ENCODE data around the gene LRRK1.

The LRRK1 gene

DNA sequence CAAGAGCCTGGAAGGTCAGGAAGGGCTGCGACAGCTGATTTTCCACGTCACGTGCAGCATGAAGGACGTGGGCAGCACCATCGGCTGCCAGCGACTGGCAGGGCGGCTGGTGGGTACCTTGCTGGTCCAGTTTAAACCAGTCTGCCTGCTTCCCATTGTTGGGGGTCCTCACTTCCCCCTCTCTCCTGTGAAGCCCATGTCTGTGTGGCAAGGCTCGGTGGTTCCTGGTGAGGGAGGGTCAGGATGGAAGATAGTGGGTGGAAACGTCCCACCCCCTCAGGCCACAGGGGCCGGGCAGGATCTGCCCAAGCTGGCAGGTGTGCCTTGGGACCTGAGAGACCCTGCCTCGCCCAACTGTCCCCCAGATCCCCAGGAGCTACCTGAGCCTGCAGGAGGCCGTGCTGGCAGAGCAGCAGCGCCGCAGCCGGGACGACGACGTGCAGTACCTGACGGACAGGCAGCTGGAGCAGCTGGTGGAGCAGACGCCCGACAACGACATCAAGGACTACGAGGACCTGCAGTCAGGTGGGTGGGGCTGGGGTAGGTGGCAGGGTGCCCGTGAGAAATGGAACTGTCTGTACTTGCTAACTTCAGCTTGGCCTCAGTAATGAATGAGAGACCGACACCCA lies 108.2 kb downstream of the LRRK1 start:
- DNase-seq, result no peak

DNA sequence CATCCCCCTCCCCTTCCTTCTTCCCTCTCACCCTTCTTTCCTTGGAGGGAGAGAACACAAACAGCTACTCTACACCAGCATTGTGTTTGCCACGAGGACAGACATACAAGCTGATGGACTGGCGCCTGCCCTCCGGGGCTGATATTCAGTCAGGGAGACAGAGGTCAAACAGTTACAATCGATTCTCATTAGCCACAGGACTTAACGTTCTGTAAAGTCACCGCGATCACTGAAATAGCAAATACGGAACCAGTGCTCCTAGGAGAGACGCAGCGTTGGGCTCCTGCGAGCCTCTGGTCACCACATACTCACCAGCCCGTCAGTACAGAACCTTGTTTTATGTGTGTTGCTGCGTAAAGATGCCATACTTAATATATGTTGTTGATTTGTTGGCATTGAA lies 108.8 kb downstream of the LRRK1 start:
- DNase-seq, result peak; percentile 66

DNA sequence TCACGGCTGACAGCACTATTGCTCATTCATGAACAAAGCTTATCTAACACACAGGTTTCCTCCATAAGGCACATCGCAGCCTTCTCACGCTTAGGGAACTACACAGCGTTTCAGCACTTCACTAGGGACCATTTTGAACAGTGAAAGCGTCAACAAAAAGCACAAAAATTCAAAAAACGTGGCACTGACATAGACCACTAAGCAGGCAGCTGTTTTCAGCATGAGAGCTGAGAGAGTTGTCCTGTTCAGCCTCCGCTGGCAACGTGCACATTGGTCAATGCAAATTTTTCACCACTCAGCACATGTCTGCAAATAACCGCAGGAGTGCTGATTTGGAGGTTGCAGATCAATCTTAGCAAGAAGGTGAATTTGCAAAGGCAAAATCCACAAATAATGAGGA lies 109.2 kb downstream of the LRRK1 start:
- DNase-seq, result no peak

GRCh38 chr15:101028772-101029438 lies 109.7 kb downstream of the LRRK1 start:
- no peak for DNase-seq

DNA sequence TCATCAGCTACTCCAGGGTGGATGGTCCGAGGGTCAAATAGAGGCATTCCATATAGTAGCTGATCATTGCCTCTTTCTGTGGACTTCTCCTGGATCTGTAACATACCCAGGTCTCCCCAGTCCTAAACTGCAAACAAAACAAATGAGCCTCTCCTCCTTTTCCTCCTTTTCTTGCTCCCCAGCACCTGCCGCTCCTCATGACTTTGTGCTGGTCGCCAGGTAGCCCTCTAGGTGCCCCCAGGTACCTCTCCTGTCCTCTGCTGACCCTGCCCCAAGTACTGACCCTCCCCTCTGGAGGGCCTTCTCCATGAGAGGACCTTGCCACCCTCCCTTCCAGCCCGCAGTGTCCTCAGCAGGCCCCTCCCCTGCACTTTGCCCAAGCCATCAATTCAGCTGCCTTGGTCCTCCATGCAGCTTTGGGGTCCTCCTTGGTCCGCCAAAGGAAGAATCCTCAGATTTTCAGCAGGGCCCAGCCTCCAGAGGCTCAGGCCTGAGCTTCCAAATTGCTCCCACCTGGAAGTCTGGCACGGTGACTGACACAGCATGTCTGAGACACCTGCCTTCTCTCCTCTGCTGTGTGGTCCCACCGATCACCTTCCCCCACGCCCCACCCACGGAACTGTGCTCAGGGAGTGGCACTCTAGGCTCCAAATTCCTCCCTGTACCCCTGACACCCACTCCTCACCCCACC lies 111.0 kb downstream of the LRRK1 start:
- DNase-seq, result no peak

GRCh38 chr15:101031213-101031612 lies 112.1 kb downstream of the LRRK1 start:
- no peak for DNase-seq

DNA sequence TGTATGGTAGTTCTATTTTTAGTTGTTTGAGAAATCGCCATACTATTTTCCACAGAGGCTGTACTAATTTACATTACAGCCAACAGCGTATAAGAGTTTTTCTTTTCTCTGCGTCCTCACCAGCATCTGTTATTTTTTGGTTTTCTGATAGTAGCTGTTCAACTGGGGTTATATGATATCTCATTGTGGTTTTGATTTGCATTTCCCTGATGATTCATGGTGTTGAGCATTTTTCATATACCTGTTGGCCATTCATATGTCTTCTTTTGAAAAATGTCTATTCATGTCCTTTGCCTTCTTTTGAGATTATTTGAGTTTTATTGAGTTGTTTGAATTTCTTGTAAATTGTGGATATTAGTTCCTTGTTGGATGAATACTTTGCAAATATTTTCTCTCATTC lies 114.6 kb downstream of the LRRK1 start:
- no peak for DNase-seq

- no peak for DNase-seq
Observed at GRCh38 chr15:101035611-101036010, 116.5 kb downstream of the LRRK1 start.

GRCh38 chr15:101036189-101036588 lies 117.0 kb downstream of the LRRK1 start:
- DNase-seq, result no peak

DNA sequence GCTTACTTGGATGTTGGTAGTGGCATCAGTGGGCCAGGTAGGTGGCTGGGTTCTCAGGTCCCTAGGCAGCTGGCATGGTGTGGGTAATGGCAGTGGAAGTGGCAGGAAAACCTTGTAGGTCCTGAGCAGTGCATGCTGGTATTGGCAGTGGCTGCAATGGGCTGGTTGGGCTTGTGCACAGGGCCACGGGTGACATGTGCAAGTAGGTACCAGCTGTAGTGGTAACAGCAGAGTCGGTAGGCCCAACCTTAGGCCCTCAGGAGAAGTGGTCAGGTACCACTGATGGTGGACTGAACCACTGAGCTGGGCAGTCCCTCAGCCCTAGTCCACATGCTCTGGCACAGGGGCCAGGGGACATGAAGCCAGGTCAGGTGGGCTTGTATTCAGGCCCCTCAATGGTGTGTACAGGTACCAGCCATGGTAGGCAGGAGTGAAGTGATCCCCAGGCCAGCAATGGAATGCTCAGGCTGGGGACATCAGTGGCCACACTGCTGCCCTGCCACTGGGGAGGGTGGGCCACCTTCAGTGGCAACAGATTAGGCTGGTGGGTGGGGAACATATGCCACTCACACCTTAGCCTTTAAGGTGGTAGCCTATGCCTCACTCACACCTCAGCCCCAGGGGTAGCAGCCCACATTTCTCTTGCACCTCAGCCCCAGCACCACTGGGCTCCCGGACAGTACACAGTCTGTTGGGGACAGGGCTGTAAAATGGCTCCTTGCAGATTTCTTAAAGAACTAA lies 118.1 kb downstream of the LRRK1 start:
- no peak for DNase-seq

- DNase-seq, result no peak
Observed at GRCh38 chr15:101038327-101039003, 119.3 kb downstream of the LRRK1 start.

GRCh38 chr15:101039461-101039860 lies 120.3 kb downstream of the LRRK1 start:
- no peak for DNase-seq

GRCh38 chr15:101042320-101042719 lies 123.2 kb downstream of the LRRK1 start:
- DNase-seq, result no peak

DNA sequence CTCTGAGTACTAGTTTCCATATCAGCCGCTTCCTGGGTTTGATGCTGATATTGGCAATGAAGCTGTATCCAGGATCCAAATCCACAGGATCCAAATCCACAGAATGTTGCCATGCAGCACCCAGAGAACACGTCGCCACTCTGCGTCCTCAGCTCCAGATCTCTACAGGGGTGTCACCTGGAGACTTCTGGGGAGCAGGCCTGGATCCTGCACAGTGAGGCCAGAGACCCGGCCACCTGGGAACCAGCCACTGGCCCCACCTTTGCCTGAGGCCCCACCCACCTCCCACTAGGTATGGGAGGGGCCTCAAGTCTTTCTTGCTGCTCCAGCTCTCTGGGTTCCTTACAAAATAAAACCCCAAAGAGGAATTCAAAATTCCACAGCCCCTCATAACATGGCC lies 123.9 kb downstream of the LRRK1 start:
- no peak for DNase-seq

DNA sequence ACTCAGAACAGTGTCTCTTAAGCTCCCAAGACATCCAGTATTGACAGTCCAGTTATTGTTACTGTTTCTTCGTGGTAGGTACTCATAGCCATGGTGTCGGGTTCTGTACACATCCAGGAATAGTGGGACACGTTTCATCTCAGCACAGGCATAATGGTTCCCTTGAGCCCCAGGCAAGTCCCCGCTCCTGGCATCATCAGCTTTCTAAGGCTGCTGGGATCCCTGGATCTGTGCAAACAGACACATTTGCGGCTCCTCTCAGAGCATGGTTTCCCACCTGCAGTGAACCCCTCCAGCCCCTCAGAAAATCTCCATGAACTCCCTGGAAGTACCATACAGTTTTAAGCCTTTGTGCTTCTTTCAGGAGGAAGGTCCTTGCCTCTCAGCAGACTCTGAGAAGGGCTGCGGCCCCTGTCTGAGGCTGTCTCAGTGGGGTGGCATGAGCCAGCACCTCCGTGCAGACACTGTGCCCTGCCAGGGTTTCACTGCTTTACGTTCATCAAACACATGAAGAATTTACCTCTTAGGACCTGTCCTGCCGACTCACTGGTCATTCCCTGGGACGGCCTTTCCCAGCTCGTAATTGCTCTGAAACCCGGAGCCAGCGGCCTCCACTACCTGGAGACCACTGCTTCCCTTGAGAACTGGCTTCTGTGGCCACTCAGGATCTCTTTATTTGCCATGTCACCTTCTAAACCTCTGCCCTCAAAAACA lies 124.9 kb downstream of the LRRK1 start:
- no peak for DNase-seq

- DNase-seq, result no peak
Observed at GRCh38 chr15:101044625-101045235, 125.6 kb downstream of the LRRK1 start.

GRCh38 chr15:101045236-101045646 lies 126.1 kb downstream of the LRRK1 start:
- DNase-seq, result no peak

GRCh38 chr15:101045835-101046691 lies 126.9 kb downstream of the LRRK1 start:
- DNase-seq, result no peak

DNA sequence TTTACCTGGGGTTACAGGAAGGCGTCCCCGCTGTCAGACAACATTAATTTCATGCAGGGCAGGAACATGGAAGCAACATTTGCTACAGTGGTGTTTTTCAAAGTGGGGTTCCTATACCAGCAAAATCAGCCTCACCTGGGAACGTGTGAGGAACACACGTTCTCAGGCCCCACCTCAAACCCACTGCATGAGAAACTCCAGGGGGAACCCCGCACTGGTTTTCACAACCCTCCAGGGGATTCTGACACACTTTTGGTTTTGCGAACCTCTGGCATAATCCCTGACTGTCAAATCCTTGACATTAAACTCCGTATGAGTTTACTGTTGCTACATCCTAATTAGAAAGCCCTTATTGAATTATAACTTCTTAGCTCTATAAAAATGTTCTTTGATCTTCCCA lies 127.7 kb downstream of the LRRK1 start:
- DNase-seq, result no peak

DNA sequence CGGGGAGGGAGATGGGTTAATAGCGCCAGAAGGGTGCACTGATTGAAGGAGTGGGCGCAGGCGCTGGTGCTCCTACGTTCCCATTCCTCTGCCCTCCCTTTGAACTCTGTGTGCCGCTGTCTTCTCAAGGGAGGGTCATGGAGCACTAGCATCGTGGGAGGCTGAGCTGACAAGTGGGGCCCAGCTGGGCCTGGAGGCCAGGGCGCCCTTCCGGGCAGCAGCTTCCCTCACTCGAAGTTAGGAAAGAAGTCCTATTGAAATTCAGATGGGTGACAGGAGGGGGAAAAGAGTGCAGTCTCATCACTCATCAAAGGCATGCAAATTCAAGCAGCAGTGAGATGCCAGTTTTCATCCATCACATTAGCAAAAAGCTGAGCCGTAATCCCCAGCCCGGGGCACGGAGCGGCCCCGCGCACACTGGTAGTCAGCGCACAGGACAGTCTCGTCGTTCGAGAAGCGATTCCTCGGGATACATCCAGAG lies 128.2 kb downstream of the LRRK1 start:
- peak; percentile 92 for DNase-seq

DNA sequence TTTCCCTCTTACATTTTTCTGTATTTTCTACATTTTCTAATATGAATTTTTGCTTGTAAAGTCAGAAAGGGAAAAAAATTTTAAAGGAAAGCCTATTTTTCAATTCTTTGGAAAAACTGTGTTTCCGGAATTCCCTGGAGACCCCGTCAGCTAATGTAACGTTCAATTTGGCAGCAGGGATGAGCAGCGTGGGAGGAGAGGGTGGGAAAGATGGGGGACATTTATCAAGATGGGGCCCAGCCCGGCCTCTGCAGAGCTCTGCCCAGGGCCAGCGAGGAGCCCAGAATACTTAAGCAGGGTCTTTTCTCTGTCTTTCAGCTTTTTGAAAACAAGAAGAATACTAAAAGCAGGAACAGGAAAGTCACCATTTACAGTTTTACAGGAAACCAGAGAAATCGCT lies 129.0 kb downstream of the LRRK1 start:
- DNase-seq, result no peak
